ENCODE measurements around the gene HSPA1L. TPM values are rescaled to one million over a fixed set of nuclear protein-coding genes. Genes with fewer than 3 reads are reported as not detected.
"Not testable (repeated sequence)": the region's sequence is repeated elsewhere in the genome, so short reads cannot be mapped to it uniquely, and the experiment has no call there.

The HSPA1L gene
- total and polyA plus RNA-seq, 5 donors, result 1.6 to 2.8 (median 2.0) TPM

GRCh38 chr6:31825553-31825952, 10.5 kb upstream of the HSPA1L start:
- H3K4me3 ChIP-seq (ENCODE audit: low read length), result no peak overlapping the region
- 69% methylated on average over 4 of the region's 4 CpGs for WGBS
- intact Hi-C loops (cut with DNase I), result no loop called here
- H3K9me3 ChIP-seq (ENCODE audit: control insufficient read depth, low read length), result no peaks in the 10 kb centered on the region
- ATAC-seq (no peak), DNase-seq (no peak)
- H3K27ac ChIP-seq (ENCODE audit: low read length), result no peak overlapping the region
- H3K27me3 ChIP-seq (ENCODE audit: control insufficient read depth, insufficient read depth), result no peaks in the 10 kb centered on the region
- H3K4me1 ChIP-seq (ENCODE audit: control insufficient read depth, insufficient read depth, low read length), result peaks cover 5% of the 10 kb centered on the region

- intact Hi-C loops (cut with DNase I); H3K4me3 ChIP-seq (ENCODE audit: low read length); H3K27me3 ChIP-seq (ENCODE audit: control insufficient read depth, insufficient read depth); H3K27ac ChIP-seq (ENCODE audit: low read length); H3K4me1 ChIP-seq (ENCODE audit: control insufficient read depth, insufficient read depth, low read length); H3K9me3 ChIP-seq (ENCODE audit: control insufficient read depth, low read length); ATAC-seq: not testable (repeated sequence)
- DNase-seq, result peak in 1 of 3 donors; percentile 17
- 85% methylated on average over 9 of the region's 9 CpGs for WGBS
Observed at GRCh38 chr6:31823592-31824196, 8.6 kb upstream of the HSPA1L start.

GRCh38 chr6:31822036-31822821, 7.1 kb upstream of the HSPA1L start:
- ATAC-seq (peak; percentile 73 to 79), DNase-seq (peak; percentile 88 to 92 (median 91))
- 1% methylated on average over 24 of the region's 25 CpGs for WGBS
- Histone ChIP-seq H3K4me1 (ENCODE audit: control insufficient read depth, insufficient read depth, low read length) (peaks cover 5% of the 10 kb centered on the region), H3K4me3 (ENCODE audit: low read length) (peak overlapping the region; percentile 60), H3K27ac (ENCODE audit: low read length) (peak overlapping the region; percentile 100), H3K9me3 (ENCODE audit: control insufficient read depth, low read length) (no peaks in the 10 kb centered on the region), H3K27me3 (ENCODE audit: control insufficient read depth, insufficient read depth) (no peaks in the 10 kb centered on the region)
- intact Hi-C loops (cut with DNase I), result no loop called here

GRCh38 chr6:31821301-31822035, 6.4 kb upstream of the HSPA1L start:
- H3K27ac ChIP-seq (ENCODE audit: low read length), result peak overlapping the region; percentile 96
- DNase-seq (peak; percentile 87 to 93 (median 91)), ATAC-seq (peak; percentile 65 to 68)
- peaks cover 4% of the 10 kb centered on the region for H3K4me1 ChIP-seq (ENCODE audit: control insufficient read depth, insufficient read depth, low read length)
- H3K4me3 ChIP-seq (ENCODE audit: low read length), result peak overlapping the region; percentile 60
- intact Hi-C loops (cut with DNase I), result no loop called here
- WGBS, result 4% methylated on average over 39 of the region's 39 CpGs
- no peaks in the 10 kb centered on the region for H3K27me3 ChIP-seq (ENCODE audit: control insufficient read depth, insufficient read depth)
- H3K9me3 ChIP-seq (ENCODE audit: control insufficient read depth, low read length), result no peaks in the 10 kb centered on the region

- H3K4me3 ChIP-seq (ENCODE audit: low read length); intact Hi-C loops (cut with DNase I); H3K27ac ChIP-seq (ENCODE audit: low read length); ATAC-seq; H3K27me3 ChIP-seq (ENCODE audit: control insufficient read depth, insufficient read depth); H3K9me3 ChIP-seq (ENCODE audit: control insufficient read depth, low read length); DNase-seq; H3K4me1 ChIP-seq (ENCODE audit: control insufficient read depth, insufficient read depth, low read length): not testable (repeated sequence)
- 94% methylated on average over 10 of the region's 10 CpGs for WGBS
Observed at GRCh38 chr6:31820399-31820798, 5.3 kb upstream of the HSPA1L start.

GRCh38 chr6:31819871-31820299, 4.8 kb upstream of the HSPA1L start:
- Histone ChIP-seq H3K4me1 (ENCODE audit: control insufficient read depth, insufficient read depth, low read length) (no peaks in the 10 kb centered on the region), H3K27ac (ENCODE audit: low read length) (peak overlapping the region; percentile 97), H3K27me3 (ENCODE audit: control insufficient read depth, insufficient read depth) (no peaks in the 10 kb centered on the region), H3K9me3 (ENCODE audit: control insufficient read depth, low read length) (no peaks in the 10 kb centered on the region), H3K4me3 (ENCODE audit: low read length) (no peak overlapping the region)
- DNase-seq, result no peak
- intact Hi-C loops (cut with DNase I), result no loop called here
- ATAC-seq, result no peak

- H3K27me3 ChIP-seq (ENCODE audit: control insufficient read depth, insufficient read depth); intact Hi-C loops (cut with DNase I); H3K4me1 ChIP-seq (ENCODE audit: control insufficient read depth, insufficient read depth, low read length); DNase-seq; ATAC-seq; H3K9me3 ChIP-seq (ENCODE audit: control insufficient read depth, low read length): not testable (repeated sequence)
- Histone ChIP-seq H3K4me3 (ENCODE audit: low read length) (peak overlapping the region; percentile 89), H3K27ac (ENCODE audit: low read length) (peak overlapping the region; percentile 70)
- WGBS, result 39% methylated on average over 8 of the region's 8 CpGs
Observed at GRCh38 chr6:31817929-31818511, 2.9 kb upstream of the HSPA1L start.

- ATAC-seq; H3K27me3 ChIP-seq (ENCODE audit: control insufficient read depth, insufficient read depth); intact Hi-C loops (cut with DNase I); H3K9me3 ChIP-seq (ENCODE audit: control insufficient read depth, low read length); H3K4me1 ChIP-seq (ENCODE audit: control insufficient read depth, insufficient read depth, low read length): not testable (repeated sequence)
- WGBS, result 18% methylated on average over 15 of the region's 37 CpGs
- peak in 2 of 3 donors; percentile 66 to 67 for DNase-seq
- peak overlapping the region; percentile 89 for H3K4me3 ChIP-seq (ENCODE audit: low read length)
- peak overlapping the region; percentile 43 for H3K27ac ChIP-seq (ENCODE audit: low read length)
Observed at GRCh38 chr6:31817133-31817928, 2.2 kb upstream of the HSPA1L start.

GRCh38 chr6:31814677-31815024, 432 bp downstream of the HSPA1L start:
- WGBS, result under 1% methylated on average over 13 of the region's 13 CpGs
- Histone ChIP-seq H3K4me1 (ENCODE audit: control insufficient read depth, insufficient read depth, low read length) (no peaks in the 10 kb centered on the region), H3K27ac (ENCODE audit: low read length) (peak overlapping the region; percentile 97), H3K27me3 (ENCODE audit: control insufficient read depth, insufficient read depth) (no peaks in the 10 kb centered on the region), H3K4me3 (ENCODE audit: low read length) (peak overlapping the region; percentile 92), H3K9me3 (ENCODE audit: control insufficient read depth, low read length) (no peaks in the 10 kb centered on the region)
- intact Hi-C loops (cut with DNase I), result no loop called here
- ATAC-seq (peak; percentile 91 to 92), DNase-seq (peak; percentile 96 to 98 (median 97))

GRCh38 chr6:31813465-31813849, 1.6 kb downstream of the HSPA1L start:
- H3K9me3 ChIP-seq (ENCODE audit: control insufficient read depth, low read length), result no peaks in the 10 kb centered on the region
- H3K4me3 ChIP-seq (ENCODE audit: low read length), result no peak overlapping the region
- H3K27me3 ChIP-seq (ENCODE audit: control insufficient read depth, insufficient read depth), result no peaks in the 10 kb centered on the region
- DNase-seq, result no peak
- H3K27ac ChIP-seq (ENCODE audit: low read length), result peak overlapping the region; percentile 98
- WGBS, result 96% methylated on average over 7 of the region's 7 CpGs
- intact Hi-C loops (cut with DNase I), result no loop called here
- H3K4me1 ChIP-seq (ENCODE audit: control insufficient read depth, insufficient read depth, low read length), result no peaks in the 10 kb centered on the region
- ATAC-seq, result no peak
